H1 (cell line): ENCODE data around the gene DACT3. TPM values are rescaled to one million over a fixed set of nuclear protein-coding genes. Genes with fewer than 3 reads are reported as not detected.
A peak's percentile ranks its signal among the peaks of the same experiment; 100 is the strongest.

Experiments
- CTCF ChIA-PET: fragments of 300-600 bp; sonication (Branson Sonifier 250); formaldehyde crosslinking; loops from one replicate; lab custom pipeline; 2021; ENCODE audit not compliant: partially characterized antibody; lab: Charles Lee
- POLR2A ChIA-PET: fragments of 300-600 bp; sonication (Branson Sonifier 250); formaldehyde crosslinking; loops from one replicate; lab custom pipeline; 2021; ENCODE audit warnings: inconsistent platforms; ENCODE audit not compliant: partially characterized antibody; lab: Charles Lee
- DNase-seq, 2 experiments: peaks; one replicate each; pipeline versions ENCODE4 v3.0.0 to v3.0.0-alpha.2; 2010 to 2022; ENCODE audit warnings: low spot score in 2 of 2, low read depth in 1 of 2, mixed read lengths in 1 of 2
- FAIRE-seq: peaks from 2 replicates; lab custom pipeline; 2011; peaks lifted over from hg19 to GRCh38; lab: Jason Lieb, UNC
- H2AFZ ChIP-seq: 2 replicates; pipeline ENCODE4 v1.8.1; 2012; ENCODE audit warnings: low read length, inconsistent platforms
- H2AK5ac ChIP-seq: 2 replicates; pipeline ENCODE4 v1.6.1; 2013; ENCODE audit warnings: low read depth, low read length
- H2BK120ac ChIP-seq: replicated peaks from 2 replicates; pipeline ENCODE3; 2013; ENCODE audit warnings: low read depth, low read length, inconsistent platforms
- H2BK12ac ChIP-seq: 2 replicates; pipeline ENCODE4 v1.6.1; 2013; ENCODE audit warnings: low read depth, low read length
- H2BK15ac ChIP-seq: 2 replicates; pipeline ENCODE4 v1.6.1; 2013; ENCODE audit warnings: low read length
- H2BK20ac ChIP-seq: 2 replicates; pipeline ENCODE4 v1.6.1; 2013; ENCODE audit warnings: low read length
- H2BK5ac ChIP-seq: 2 replicates; pipeline ENCODE4 v1.6.1; 2013; ENCODE audit warnings: low read depth, low read length
- H3K14ac ChIP-seq: 2 replicates; pipeline ENCODE4 v1.6.1; 2013; ENCODE audit warnings: inconsistent platforms; ENCODE audit not compliant: insufficient read length
- H3K18ac ChIP-seq: 2 replicates; pipeline ENCODE4 v1.6.1; 2013; ENCODE audit warnings: low read length; ENCODE audit errors: extremely low read depth
- H3K23ac ChIP-seq: 2 replicates; pipeline ENCODE4 v1.6.1; 2013; ENCODE audit warnings: inconsistent platforms; ENCODE audit not compliant: insufficient read length
- H3K23me2 ChIP-seq: 2 replicates; pipeline ENCODE4 v1.6.1; 2013; ENCODE audit warnings: low read depth, low read length
- H3K27ac ChIP-seq: 2 replicates; pipeline ENCODE4 v1.6.1; 2011; ENCODE audit warnings: low read depth, low read length, inconsistent platforms
- H3K27me3 ChIP-seq, 4 experiments: replicated peaks in 1 of 4; 1 replicate in 1 of 4; 2 replicates in 3 of 4; pipeline versions ENCODE4 v1.6.1 to v1.8.1; 2011 to 2013; ENCODE audit warnings: low read length in 3 of 4, mild to moderate bottlenecking in 3 of 4, inconsistent platforms in 2 of 4, mixed read lengths in 2 of 4, moderate library complexity in 1 of 4; ENCODE audit not compliant: control insufficient read depth in 3 of 4, insufficient read depth in 3 of 4; ENCODE audit errors: extremely low read depth in 1 of 4
- H3K36me3 ChIP-seq, 4 experiments: 2 replicates each; pipeline versions ENCODE4 v1.6.1 to v1.8.1; 2011 to 2013; ENCODE audit warnings: mild to moderate bottlenecking in 4 of 4, low read length in 3 of 4, moderate library complexity in 2 of 4, control low read depth in 1 of 4, inconsistent platforms in 1 of 4; ENCODE audit not compliant: insufficient read depth in 4 of 4, control insufficient read depth in 2 of 4
- H3K4ac ChIP-seq: replicated peaks from 2 replicates; pipeline ENCODE3; 2013; ENCODE audit warnings: low read length, low read depth, mixed read lengths, inconsistent platforms; ENCODE audit not compliant: insufficient read length
- H3K4me1 ChIP-seq, 4 experiments: replicated peaks in 1 of 4; 1 replicate in 1 of 4; 2 replicates in 3 of 4; pipeline versions ENCODE4 v1.6.1 to v1.8.1; 2011 to 2013; ENCODE audit warnings: low read length in 3 of 4, inconsistent platforms in 2 of 4, mixed read lengths in 1 of 4; ENCODE audit not compliant: insufficient read depth in 4 of 4, control insufficient read depth in 3 of 4
- H3K4me2 ChIP-seq, 2 experiments: 2 replicates each; pipeline versions ENCODE4 v1.6.1 to v1.8.1; 2011 to 2013; ENCODE audit warnings: low read depth in 2 of 2, low read length in 2 of 2, control low read depth in 1 of 2, inconsistent platforms in 1 of 2, mild to moderate bottlenecking in 1 of 2; ENCODE audit not compliant: insufficient read depth in 1 of 2
- H3K4me3 ChIP-seq, 4 experiments: fragments of 200-600, 300-600 bp in 1 of 4; sonication (generic), shearing (Covaris generic), sonication (Bioruptor Twin) in 1 of 4; 2 replicates each; pipeline versions ENCODE4 v1.5.1 to v1.8.1; 2011 to 2016; ENCODE audit warnings: low read length in 4 of 4, low read depth in 3 of 4, control low read depth in 2 of 4, inconsistent platforms in 2 of 4, mild to moderate bottlenecking in 2 of 4, mixed read lengths in 1 of 4, moderate library complexity in 1 of 4; ENCODE audit not compliant: insufficient read depth in 2 of 4; ENCODE audit errors: extremely low read depth in 1 of 4
- H3K56ac ChIP-seq: replicated peaks from 2 replicates; pipeline ENCODE3; 2013; ENCODE audit warnings: low read depth, mild to moderate bottlenecking, mixed read lengths, low read length, inconsistent platforms; ENCODE audit not compliant: insufficient read length
- H3K79me1 ChIP-seq: 2 replicates; pipeline ENCODE4 v1.6.1; 2013; ENCODE audit warnings: low read depth, low read length, control low read depth
- H3K79me2 ChIP-seq, 2 experiments: 2 replicates each; pipeline versions ENCODE4 v1.6.1 to v1.8.1; 2012 to 2013; ENCODE audit warnings: low read length in 2 of 2, mild to moderate bottlenecking in 2 of 2, inconsistent platforms in 1 of 2; ENCODE audit not compliant: insufficient read depth in 2 of 2, control insufficient read depth in 1 of 2
- H3K9ac ChIP-seq, 4 experiments: replicated peaks in 1 of 4; 1 replicate in 1 of 4; 2 replicates in 3 of 4; pipeline versions ENCODE4 v1.6.1 to v1.8.1; 2011 to 2013; ENCODE audit warnings: low read depth in 3 of 4, low read length in 3 of 4, control low read depth in 2 of 4, mild to moderate bottlenecking in 2 of 4, moderate library complexity in 2 of 4, inconsistent platforms in 1 of 4; ENCODE audit errors: extremely low read depth in 1 of 4
- H3K9me3 ChIP-seq, 2 experiments: 2 replicates each; pipeline versions ENCODE4 v1.6.1 to v1.8.1; 2012 to 2013; ENCODE audit warnings: mild to moderate bottlenecking in 2 of 2, moderate library complexity in 2 of 2, control low read depth in 1 of 2, inconsistent platforms in 1 of 2, low read depth in 1 of 2, low read length in 1 of 2, mixed read lengths in 1 of 2; ENCODE audit not compliant: insufficient read depth in 2 of 2
- H4K20me1 ChIP-seq, 2 experiments: replicated peaks in 1 of 2; 2 replicates each; pipeline versions ENCODE3 to v1.8.1; 2011 to 2013; ENCODE audit warnings: inconsistent platforms in 2 of 2, low read length in 2 of 2, mild to moderate bottlenecking in 1 of 2; ENCODE audit not compliant: insufficient read depth in 2 of 2, control insufficient read depth in 1 of 2
- H4K5ac ChIP-seq: 2 replicates; pipeline ENCODE4 v1.6.1; 2013; ENCODE audit warnings: low read length, low read depth, mixed read lengths, inconsistent platforms; ENCODE audit not compliant: insufficient read length
- H4K8ac ChIP-seq: 2 replicates; pipeline ENCODE4 v1.8.0; 2013; ENCODE audit warnings: mild to moderate bottlenecking, moderate library complexity, low read length, inconsistent platforms; ENCODE audit not compliant: insufficient read depth; ENCODE audit errors: extremely low read depth
- H4K91ac ChIP-seq: replicated peaks from 2 replicates; pipeline ENCODE3; 2013; ENCODE audit warnings: low read length, mixed read lengths, inconsistent platforms; ENCODE audit not compliant: insufficient read length
- FOSL1 ChIP-seq: IDR thresholded peaks from 2 replicates; pipeline ENCODE4 v1.6.1; 2011; ENCODE audit warnings: mild to moderate bottlenecking, low read depth, low read length, moderate library complexity; ENCODE audit not compliant: insufficient read depth
- GABPA ChIP-seq: IDR thresholded peaks from 2 replicates; pipeline ENCODE4 v1.6.1; 2011; ENCODE audit warnings: mild to moderate bottlenecking, low read length, moderate library complexity, borderline replicate concordance; ENCODE audit not compliant: insufficient read depth
- JUND ChIP-seq: IDR thresholded peaks from 2 replicates; pipeline ENCODE4 v1.6.1; 2011; ENCODE audit warnings: mild to moderate bottlenecking, improper control_type of control experiment, low read length
- KDM5A ChIP-seq: fragments of 200-600 bp; IDR thresholded peaks from 2 replicates; pipeline ENCODE4 v1.7.1; 2012; ENCODE audit warnings: mild to moderate bottlenecking, low read length, inconsistent platforms, mixed read lengths
- RXRA ChIP-seq: IDR thresholded peaks from 2 replicates; pipeline ENCODE4 v1.6.1; 2011; ENCODE audit warnings: low read depth, mild to moderate bottlenecking, low read length, moderate library complexity; ENCODE audit not compliant: insufficient read depth
- SIX5 ChIP-seq: IDR thresholded peaks from 2 replicates; pipeline ENCODE4 v1.6.1; 2011; ENCODE audit warnings: mild to moderate bottlenecking, low read depth, low read length
- TCF12 ChIP-seq: IDR thresholded peaks from 2 replicates; pipeline ENCODE4 v1.6.1; 2011; ENCODE audit warnings: low read depth, mild to moderate bottlenecking, low read length
- WGBS, 2 experiments: shearing (Covaris generic) in 1 of 2; methylation state at CpG; one replicate each; pipeline versions ENCODE4 v1.1.6 to v1.1.7; 2013 to 2015; ENCODE audit warnings: low lambda C conversion rate in 2 of 2, mixed read lengths in 2 of 2, inconsistent platforms in 1 of 2, low coverage in 1 of 2, missing lambda C conversion rate in 1 of 2; ENCODE audit not compliant: insufficient replicate concordance in 2 of 2, insufficient coverage in 1 of 2, insufficient read length in 1 of 2; ENCODE audit errors: extremely low coverage in 1 of 2, missing lambda C conversion rate in 1 of 2; 5-methylcytosine and 5-hydroxymethylcytosine counted together
- polyA plus RNA-seq, 7 experiments: library from polyadenylated mRNA; depleted of rRNA in 3 of 7; stranded (reverse) in 5 of 7; unstranded in 2 of 7; fragments of >200 nt in 5 of 7; fragments of 200-250 nt in 2 of 7; gene quantifications; 1 replicate in 5 of 7; 2 replicates in 1 of 7; 4 replicates in 1 of 7; pipeline versions ENCODE4 v1.2.1 to v1.2.3, GENCODE V29; 2011 to 2013; ENCODE audit warnings: missing spikeins in 2 of 7, mixed read lengths in 2 of 7
- total RNA-seq: library from RNA; stranded (reverse); fragmentation: NEBNext Ultra II Directional; extraction: Animal tissue kit (Norgen Biotek cat#: 25700); gene quantifications from 2 replicates; pipeline ENCODE4 v1.2.1, GENCODE V29; 2021
- TF ChIP-seq, protein P1 (sequence below): IDR thresholded peaks from 2 replicates; pipeline ENCODE4 v1.6.1; 2012; ENCODE audit warnings: inconsistent platforms
- TF ChIP-seq, protein P2 (sequence below), 3 experiments: IDR thresholded peaks; 1 replicate in 2 of 3; 2 replicates in 1 of 3; pipeline versions ENCODE4 v1.5.1 to v1.6.1; 2011; ENCODE audit warnings: low read length in 3 of 3, mild to moderate bottlenecking in 3 of 3, inconsistent platforms in 2 of 3, low read depth in 1 of 3, moderate library complexity in 1 of 3; ENCODE audit not compliant: insufficient read depth in 1 of 3; ENCODE audit errors: control extremely low read depth in 1 of 3

Gene DACT3
- total and polyA plus RNA-seq, 2 of the 8 experiments (the other 6 are each of a cell fraction or from before 2014, with no cell fraction given): 1.8 to 2.0 TPM

DNA sequence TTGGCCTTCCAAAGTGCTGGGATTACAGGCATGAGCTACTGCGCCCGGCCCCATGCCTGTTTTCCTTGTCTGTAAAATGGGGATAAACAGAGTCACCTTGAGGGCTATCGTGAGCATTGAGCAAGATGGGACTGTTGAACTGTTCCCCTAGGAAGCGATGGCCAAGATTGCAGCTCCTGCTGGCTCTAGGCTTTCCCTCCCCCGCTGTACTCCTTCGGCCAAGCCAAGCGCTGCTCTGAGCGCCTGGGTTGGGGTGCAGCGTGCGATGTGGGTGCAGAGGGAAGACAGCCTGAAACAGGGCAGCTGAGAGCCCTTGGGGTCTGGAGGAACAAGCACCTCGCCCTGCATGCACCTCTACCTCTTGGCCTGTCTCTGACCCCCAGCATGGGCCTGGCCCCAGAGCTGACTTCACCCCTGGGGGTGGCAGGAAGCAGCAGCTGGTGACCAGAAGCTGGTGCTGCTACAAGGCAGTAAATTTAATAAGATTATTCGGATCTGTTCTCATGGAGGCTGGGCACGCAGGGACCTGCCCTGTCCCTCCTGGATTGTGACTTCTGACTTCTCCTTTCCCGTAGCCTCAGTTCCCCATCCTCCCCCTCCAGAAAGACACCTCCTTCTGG is 30.3 kb downstream of the DACT3 start:
- Histone ChIP-seq H3K27ac (no peak overlapping the region), H2AFZ (no peak overlapping the region), H3K23ac (no peak overlapping the region), H3K36me3 (no peaks in the 10 kb centered on the region), H4K20me1 (peaks cover 0 to 1% of the 10 kb centered on the region in 2 experiments), H2BK12ac (peak overlapping the region; percentile 71; the same call in 1 of the 2 replicates), H3K9me3 (no peaks in the 10 kb centered on the region), H3K4me3 (no peak overlapping the region), H3K18ac (peak overlapping the region; percentile 38), H2BK20ac (peak overlapping the region; percentile 92; the same call in 1 of the 2 replicates), H3K79me1 (no peaks in the 10 kb centered on the region; the same call in 1 of the 2 replicates), H3K4ac (no peak overlapping the region), H2BK5ac (peak overlapping the region; percentile 76; the same call in 1 of the 2 replicates), H4K91ac (peak overlapping the region; percentile 86), H3K79me2 (no peaks in the 10 kb centered on the region), H4K8ac (no peak overlapping the region), H2BK120ac (no peak overlapping the region), H3K27me3 (peaks cover 2 to 23% (median 19%) of the 10 kb centered on the region in 4 experiments), H3K56ac (no peak overlapping the region), H3K4me2 (0 out of 4 replicates have a peak overlapping the region, but pooled peaks of 1 of the 2 experiments have one; percentile 9), H3K9ac (no peak overlapping the region), H4K5ac (no peak overlapping the region), H3K23me2 (peaks cover 10% of the 10 kb centered on the region; the same call in 1 of the 2 replicates), H2BK15ac (peak overlapping the region; percentile 95; the same call in 1 of the 2 replicates), H2AK5ac (no peak overlapping the region), H3K14ac (no peak overlapping the region), H3K4me1 (peaks cover 0 to 19% (median 13%) of the 10 kb centered on the region in 4 experiments; a peak in 6 of 7 replicates)
- DNase-seq (no peak), FAIRE-seq (no peak)
- POLR2A ChIA-PET: interaction anchor here (0.8 to 2.0 kb wide), 8 partner anchors 10 to 44 kb away, joined by 3 to 10 read pairs (median 4); no protein-coding TSS in a partner anchor
- CTCF ChIA-PET: interaction anchor here (0.6 to 15.3 kb wide), 14 partner anchors 14 to 373 kb away, joined by 3 to 309 read pairs (median 4); partner anchors contain the start of genes CALM3 and DACT3
- 81% methylated on average over 13 of the region's 14 CpGs; no CpG with 5 or more reads in 1 of the 2 experiments for WGBS, 2 experiments
- TF ChIP-seq, protein P1, sequence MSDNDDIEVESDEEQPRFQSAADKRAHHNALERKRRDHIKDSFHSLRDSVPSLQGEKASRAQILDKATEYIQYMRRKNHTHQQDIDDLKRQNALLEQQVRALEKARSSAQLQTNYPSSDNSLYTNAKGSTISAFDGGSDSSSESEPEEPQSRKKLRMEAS: no peak
- TF ChIP-seq JUND: no peak
- TF ChIP-seq RXRA: no peak
- no peak for TF ChIP-seq GABPA
- TF ChIP-seq, protein P2, sequence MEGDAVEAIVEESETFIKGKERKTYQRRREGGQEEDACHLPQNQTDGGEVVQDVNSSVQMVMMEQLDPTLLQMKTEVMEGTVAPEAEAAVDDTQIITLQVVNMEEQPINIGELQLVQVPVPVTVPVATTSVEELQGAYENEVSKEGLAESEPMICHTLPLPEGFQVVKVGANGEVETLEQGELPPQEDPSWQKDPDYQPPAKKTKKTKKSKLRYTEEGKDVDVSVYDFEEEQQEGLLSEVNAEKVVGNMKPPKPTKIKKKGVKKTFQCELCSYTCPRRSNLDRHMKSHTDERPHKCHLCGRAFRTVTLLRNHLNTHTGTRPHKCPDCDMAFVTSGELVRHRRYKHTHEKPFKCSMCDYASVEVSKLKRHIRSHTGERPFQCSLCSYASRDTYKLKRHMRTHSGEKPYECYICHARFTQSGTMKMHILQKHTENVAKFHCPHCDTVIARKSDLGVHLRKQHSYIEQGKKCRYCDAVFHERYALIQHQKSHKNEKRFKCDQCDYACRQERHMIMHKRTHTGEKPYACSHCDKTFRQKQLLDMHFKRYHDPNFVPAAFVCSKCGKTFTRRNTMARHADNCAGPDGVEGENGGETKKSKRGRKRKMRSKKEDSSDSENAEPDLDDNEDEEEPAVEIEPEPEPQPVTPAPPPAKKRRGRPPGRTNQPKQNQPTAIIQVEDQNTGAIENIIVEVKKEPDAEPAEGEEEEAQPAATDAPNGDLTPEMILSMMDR (IDR thresholded peaks at IDR 0.05; ENCODE audit: control extremely low read depth in 1 of 3, insufficient read depth in 1 of 3, low read depth in 1 of 3, low read length in 3 of 3): no peak
- TF ChIP-seq FOSL1: no peak
- TF ChIP-seq TCF12: no peak
- no peak for TF ChIP-seq SIX5
- TF ChIP-seq KDM5A: no peak
